Type B pancreatic cell (in vitro differentiated cells): ENCODE results near the gene ZFP92. TPM values are rescaled to one million over a fixed set of nuclear protein-coding genes. Genes with fewer than 3 reads are reported as not detected.

Source experiments
- DNase-seq: peaks from one replicate; pipeline ENCODE4 v3.0.0; 2021; ENCODE audit warnings: mixed read lengths; ENCODE audit not compliant: unreplicated experiment; ENCODE audit errors: extremely low spot score
- H3K27ac Mint-ChIP-seq: 2 replicates; pipeline ENCODE4 v1.8.0; 2021; ENCODE audit warnings: mild to moderate bottlenecking, mixed read lengths
- H3K27me3 Mint-ChIP-seq: 2 replicates; pipeline ENCODE4 v1.8.0; 2021; ENCODE audit warnings: mixed read lengths
- H3K36me3 Mint-ChIP-seq: 2 replicates; pipeline ENCODE4 v1.8.0; 2021; ENCODE audit warnings: mixed read lengths
- H3K4me1 Mint-ChIP-seq: one replicate; pipeline ENCODE4 v1.8.0; 2021; ENCODE audit warnings: mixed read lengths; ENCODE audit not compliant: unreplicated experiment
- H3K4me3 Mint-ChIP-seq: 2 replicates; pipeline ENCODE4 v1.8.0; 2021; ENCODE audit warnings: mild to moderate bottlenecking, mixed read lengths
- H3K9me3 Mint-ChIP-seq: 2 replicates; pipeline ENCODE4 v1.8.0; 2021; ENCODE audit warnings: mixed read lengths
- CTCF ChIP-seq: fragments of 200-600 bp; sonication (generic); conservative IDR thresholded peaks from 2 replicates; pipeline ENCODE4 v1.5.0; 2021; ENCODE audit warnings: antibody characterized with exemption, mild to moderate bottlenecking
- total RNA-seq: library from RNA; stranded (reverse); gene quantifications from 2 replicates; pipeline ENCODE4 v1.2.1, GENCODE V29; 2021; ENCODE audit warnings: low replicate concordance

ZFP92 gene
- total RNA-seq, 1 donor from 2014 or later = 0.41 TPM

GRCh38 chrX:153450114-153450948 is 39.1 kb downstream of the ZFP92 start:
- DNase-seq = no peak
- peaks cover 4% of the 10 kb centered on the region for H3K36me3 Mint-ChIP-seq
- no peaks in the 10 kb centered on the region for H3K27me3 Mint-ChIP-seq
- no peak overlapping the region for H3K4me3 Mint-ChIP-seq
- no peak overlapping the region for H3K27ac Mint-ChIP-seq
- no peaks in the 10 kb centered on the region for H3K9me3 Mint-ChIP-seq
- H3K4me1 Mint-ChIP-seq = no peaks in the 10 kb centered on the region
- no peak for TF ChIP-seq CTCF

GRCh38 chrX:153450949-153451277 is 39.6 kb downstream of the ZFP92 start:
- H3K27me3 Mint-ChIP-seq = no peaks in the 10 kb centered on the region
- peaks cover 4% of the 10 kb centered on the region for H3K36me3 Mint-ChIP-seq
- no peak overlapping the region for H3K27ac Mint-ChIP-seq
- TF ChIP-seq CTCF = no peak
- DNase-seq = no peak
- H3K9me3 Mint-ChIP-seq = no peaks in the 10 kb centered on the region
- H3K4me1 Mint-ChIP-seq = no peaks in the 10 kb centered on the region
- H3K4me3 Mint-ChIP-seq = no peak overlapping the region

- Mint-ChIP-seq H3K4me3 (no peak overlapping the region), H3K9me3 (no peaks in the 10 kb centered on the region), H3K27me3 (no peaks in the 10 kb centered on the region), H3K36me3 (peaks cover 4% of the 10 kb centered on the region), H3K27ac (no peak overlapping the region), H3K4me1 (no peaks in the 10 kb centered on the region)
- no peak for DNase-seq
- TF ChIP-seq CTCF = no peak
Observed at GRCh38 chrX:153454901-153455550, 43.8 kb downstream of the ZFP92 start.

GRCh38 chrX:153455571-153455970 is 44.3 kb downstream of the ZFP92 start:
- Mint-ChIP-seq H3K4me3 (no peak overlapping the region), H3K4me1 (no peaks in the 10 kb centered on the region), H3K9me3 (no peaks in the 10 kb centered on the region), H3K36me3 (peaks cover 4% of the 10 kb centered on the region), H3K27ac (no peak overlapping the region), H3K27me3 (no peaks in the 10 kb centered on the region)
- no peak for TF ChIP-seq CTCF
- no peak for DNase-seq

- H3K9me3 Mint-ChIP-seq = no peaks in the 10 kb centered on the region
Observed at GRCh38 chrX:153456161-153456560, 44.9 kb downstream of the ZFP92 start.

More at GRCh38 chrX:153456161-153456560, 44.9 kb downstream of the ZFP92 start:
- Mint-ChIP-seq H3K4me1 (no peaks in the 10 kb centered on the region), H3K4me3 (no peak overlapping the region), H3K27ac (no peak overlapping the region), H3K36me3 (peaks cover 2% of the 10 kb centered on the region), H3K27me3 (no peaks in the 10 kb centered on the region)
- DNase-seq = no peak
- no peak for TF ChIP-seq CTCF
